Stromal cell of bone marrow (primary cell): ENCODE measurements around the gene RCN1.
"Not testable (repeated sequence)": the region's sequence is repeated elsewhere in the genome, so short reads cannot be mapped to it uniquely, and the experiment has no call there.

ENCODE experiments used
- DNase-seq: peaks from one replicate; pipeline ENCODE4 v3.0.0-alpha.2; 2012; ENCODE audit warnings: low read depth

The RCN1 gene

GRCh38 chr11:32090545-32091370 is at the start of gene RCN1:
TSS of gene RCN1 (plus strand) at chr11:32091074. CDS start at chr11:32091197, 123 bp downstream.
- DNase-seq: peak; percentile 59

DNA sequence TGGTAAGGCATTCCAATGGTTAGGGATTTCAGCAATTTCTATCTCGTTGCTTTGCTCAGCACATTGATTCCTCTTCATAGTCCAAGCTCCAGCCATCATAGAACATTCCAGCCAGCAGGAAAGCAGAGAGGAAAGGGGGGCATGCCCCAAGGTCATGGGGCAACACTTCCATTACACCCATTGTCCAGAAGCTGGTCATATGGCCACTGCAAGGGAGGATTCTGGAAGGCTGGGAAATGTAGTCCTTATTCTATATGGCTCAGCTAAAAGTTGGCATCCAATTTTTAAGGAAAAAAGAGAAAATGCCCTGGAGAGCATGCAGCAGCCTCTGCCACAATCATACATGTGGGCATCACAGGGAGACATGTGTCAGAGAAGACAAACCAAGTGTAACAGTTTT is 47.1 kb upstream of the RCN1 start:
- DNase-seq: no peak

DNA sequence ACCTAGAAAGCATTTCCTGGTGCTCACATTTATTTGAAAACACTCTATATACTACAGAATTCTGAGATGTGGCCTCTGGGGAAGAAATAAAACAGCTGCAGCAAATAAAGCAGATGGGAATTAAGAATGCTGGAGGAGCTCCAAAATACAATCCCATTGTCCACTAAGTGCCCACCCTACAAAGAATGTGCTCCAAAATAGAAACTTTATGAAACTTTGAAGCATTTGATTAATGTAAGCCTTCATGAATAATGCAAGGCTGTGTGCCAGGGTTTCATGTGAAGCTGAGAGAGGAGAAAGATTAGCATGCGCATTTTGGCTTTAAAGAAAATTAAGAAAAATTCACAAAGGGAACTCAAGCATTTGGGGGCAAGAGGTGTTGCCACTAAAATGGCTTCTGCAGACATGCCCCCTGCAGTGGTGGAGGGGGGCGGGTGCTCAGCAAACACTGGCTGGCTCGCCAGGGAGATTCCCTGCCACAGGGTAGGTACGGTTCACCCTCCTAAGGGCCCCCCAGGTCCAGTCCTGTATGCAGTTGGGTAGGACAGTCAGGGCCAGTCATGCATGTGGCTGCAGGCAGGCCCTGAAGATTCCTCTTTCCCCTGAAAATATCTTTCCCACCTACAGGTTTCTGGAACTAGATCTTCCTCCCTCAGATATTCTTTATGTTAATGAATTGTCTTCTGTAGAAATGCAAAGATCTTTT is 46.6 kb upstream of the RCN1 start:
- no peak for DNase-seq

DNA sequence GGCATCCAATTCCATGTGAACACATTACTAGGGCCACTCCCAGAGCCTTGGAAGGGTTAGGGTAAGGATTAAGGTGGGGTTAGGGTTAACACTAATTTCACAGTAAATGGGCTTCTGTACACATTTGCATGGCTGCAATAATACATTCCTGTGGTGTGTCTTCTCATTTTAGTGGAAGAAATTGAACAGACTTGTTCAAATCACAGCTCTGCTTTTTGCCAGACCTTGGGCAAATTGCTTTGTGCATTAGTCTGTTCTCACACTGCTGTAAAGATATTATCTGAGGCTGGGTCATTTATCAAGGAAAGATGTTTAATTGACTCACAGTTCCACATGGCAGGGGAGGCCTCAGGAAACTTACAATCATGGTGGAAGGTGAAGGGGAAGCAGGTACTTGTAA is 45.4 kb upstream of the RCN1 start:
- no peak for DNase-seq

- DNase-seq: no peak
These were observed 40.6 kb upstream of the RCN1 start for GRCh38 chr11:32050264-32050663.

DNA sequence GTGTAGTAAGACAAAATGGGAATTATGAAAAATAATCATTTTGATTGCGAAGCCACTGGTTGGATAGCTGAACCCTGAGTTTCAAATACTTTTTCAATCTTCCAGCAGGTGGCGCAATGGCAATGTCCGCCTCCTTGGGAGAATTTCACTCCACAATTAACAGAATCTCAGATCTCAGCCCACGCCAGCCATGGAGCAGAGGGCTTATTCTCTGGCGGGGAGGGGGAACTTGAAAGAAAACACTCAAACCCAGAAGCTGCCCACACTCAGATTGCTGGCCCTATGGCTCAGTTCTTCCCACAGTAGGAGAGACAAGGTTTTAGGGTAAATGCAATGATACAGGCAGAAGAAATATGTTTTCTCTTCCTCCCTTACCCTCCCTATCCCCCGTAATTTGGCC is 38.7 kb upstream of the RCN1 start:
- DNase-seq: peak; percentile 43

GRCh38 chr11:32053151-32053888 is 37.6 kb upstream of the RCN1 start:
- no peak for DNase-seq

DNA sequence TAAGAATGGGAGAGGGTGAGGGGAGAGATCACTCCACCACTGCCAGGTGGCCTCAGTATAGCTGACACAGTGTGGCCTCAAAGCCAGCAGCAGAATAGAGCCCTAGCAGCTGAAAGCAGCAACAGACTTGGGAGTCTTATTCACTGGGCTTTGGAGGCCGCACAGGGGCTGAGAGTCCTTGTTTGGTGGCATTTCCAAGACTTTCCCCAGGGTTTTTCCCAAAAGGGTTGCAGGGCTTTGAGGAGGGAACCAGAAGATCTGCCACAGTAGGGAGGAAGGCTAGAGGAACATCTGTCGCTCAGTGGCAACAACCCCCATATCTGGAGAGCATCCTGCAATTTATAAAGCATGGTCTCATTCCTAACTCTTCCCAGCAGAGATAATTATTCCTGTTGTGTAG is 35.0 kb upstream of the RCN1 start:
- DNase-seq: no peak

DNA sequence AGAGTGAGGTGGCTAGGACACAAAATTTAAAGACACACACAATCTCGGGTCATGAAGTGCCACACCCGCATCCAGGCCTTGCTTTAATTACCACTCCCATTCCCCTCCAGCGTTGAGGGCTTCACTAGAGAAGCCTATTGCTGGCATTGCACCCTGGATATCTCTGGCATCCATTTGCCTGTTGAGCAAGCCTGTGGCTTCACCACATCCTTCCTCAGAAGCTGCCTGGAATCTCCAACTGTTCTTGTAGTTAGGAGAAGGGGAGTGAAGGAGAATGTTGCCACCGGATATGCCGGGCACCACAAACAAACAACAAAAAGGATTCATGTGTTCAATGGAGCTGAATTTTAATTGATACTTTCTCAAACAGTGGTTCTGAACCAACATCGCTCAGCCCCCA is 34.4 kb upstream of the RCN1 start:
- peak; percentile 59 for DNase-seq

DNA sequence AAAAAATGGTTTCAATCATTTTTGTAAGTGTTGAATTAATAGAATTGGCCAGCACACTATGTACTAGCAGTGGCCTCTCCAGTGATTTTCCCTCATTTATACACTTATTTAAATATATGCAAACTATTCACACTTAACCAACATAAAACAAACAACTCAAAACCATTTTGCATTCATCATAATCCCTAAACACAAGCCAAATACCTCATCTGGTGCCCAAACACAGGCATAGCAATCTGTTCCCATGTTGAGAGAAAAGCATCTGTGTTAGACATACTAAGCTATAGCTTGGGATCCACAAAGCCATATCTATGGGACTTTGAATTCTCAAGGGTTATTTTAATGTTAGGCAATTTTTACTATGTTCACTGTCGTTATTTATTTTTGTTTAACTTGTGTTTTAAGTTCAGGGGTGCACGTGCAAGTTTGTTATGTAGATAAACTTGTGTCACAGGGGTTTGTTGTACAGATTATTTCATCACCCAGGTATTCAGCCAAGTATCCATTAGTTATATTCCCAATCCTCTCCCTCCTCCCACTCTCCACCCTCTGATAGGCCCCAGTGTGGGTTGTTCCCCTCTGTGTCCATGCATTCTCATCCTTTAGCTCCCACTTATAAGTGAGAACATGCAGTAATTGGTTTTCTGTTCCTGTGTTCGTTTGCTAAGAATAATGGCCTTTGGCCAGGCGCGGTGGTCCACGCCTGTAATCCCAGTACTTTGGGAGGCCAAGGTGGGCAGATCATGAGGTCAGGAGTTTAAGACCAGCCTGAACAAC is 31.0 kb upstream of the RCN1 start:
- DNase-seq: no peak

DNA sequence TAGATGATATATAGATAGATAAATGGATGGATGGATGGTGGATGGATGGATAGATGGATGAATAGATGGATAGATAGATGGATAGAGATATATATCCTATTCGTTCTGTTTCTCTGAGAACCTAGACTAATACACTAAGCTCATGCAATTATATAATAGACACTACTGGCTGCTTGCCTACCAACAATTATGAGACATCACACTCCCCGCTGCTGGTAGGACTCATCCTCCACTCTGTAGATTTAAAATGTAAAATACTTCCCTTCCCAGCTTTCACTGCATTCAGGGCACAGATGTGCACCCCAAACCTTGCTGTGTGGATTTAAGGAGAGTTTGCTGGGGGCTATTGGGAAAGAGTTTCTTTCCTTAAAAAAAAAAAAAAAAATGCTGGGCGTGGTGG is 28.3 kb upstream of the RCN1 start:
- no peak for DNase-seq

GRCh38 chr11:32063031-32063430 is 27.8 kb upstream of the RCN1 start:
- DNase-seq: not testable (repeated sequence)

DNA sequence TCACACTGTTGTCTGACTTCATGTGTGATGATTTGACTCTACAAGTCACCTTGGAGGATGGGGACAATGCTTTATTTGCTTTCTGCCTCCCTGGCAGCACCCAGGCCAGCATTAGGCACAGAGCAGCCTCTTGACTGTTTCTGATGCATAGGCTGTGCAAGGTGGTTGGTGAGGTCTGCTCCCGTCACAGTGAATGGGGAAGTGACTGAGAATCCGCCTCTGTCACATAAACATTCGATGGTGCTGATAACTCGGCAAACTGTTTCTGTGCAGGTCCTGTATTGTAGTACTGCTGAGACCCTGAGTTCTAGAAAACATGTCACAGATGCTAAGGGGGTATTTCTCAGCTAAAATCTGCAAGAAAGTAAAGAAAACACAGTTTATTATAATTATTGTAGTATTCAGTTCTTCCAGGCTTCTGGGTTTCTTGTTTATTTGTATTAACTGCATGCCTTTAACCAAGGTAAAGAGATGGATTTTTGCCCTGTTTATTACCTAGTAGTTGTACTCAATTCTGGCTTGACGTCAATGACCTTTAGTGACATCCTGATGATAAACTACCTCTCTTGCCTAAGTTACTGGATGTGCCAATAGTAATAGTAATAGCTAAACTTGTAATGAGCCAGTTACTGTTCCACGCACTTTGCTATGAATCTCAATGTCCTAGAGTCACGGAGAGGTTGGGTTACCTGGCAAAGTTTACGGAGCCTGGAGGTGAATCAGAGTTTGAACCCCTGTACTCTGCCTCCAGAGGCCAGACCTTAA is 24.8 kb upstream of the RCN1 start:
- DNase-seq: no peak

DNA sequence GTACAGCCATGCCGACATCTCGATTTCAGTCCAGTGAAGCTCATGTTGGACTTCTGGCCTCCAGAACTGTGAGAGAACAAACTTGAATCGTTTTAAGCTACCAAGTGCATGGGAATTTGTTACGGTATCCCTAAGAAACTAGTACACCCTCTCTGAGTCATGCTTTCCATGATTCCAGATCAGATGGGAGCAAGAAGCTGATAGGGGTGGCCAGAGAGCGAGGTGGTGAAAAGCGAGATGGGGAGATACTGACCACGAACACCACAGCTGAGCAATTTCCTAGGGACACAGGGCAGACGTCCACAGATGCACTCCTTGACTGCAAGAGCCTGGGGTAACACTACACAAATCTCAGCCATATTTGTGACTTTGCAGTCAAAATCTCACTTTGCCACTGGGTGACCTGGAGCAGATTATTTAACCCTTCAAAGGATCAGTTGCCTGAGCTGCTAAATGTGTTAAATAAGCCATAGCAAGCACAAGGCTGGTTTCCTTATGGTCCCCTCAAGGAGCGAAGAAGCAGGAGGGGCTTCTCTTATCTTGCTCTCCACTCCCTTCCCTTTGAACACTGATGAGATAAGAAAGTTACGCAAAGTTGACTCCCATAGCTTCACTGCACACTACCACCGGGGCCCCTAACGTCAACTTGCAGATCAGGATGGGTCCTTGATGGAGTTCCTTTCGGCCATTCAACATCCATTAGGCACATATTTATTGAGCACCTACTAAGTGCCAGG is 22.6 kb upstream of the RCN1 start:
- DNase-seq: peak; percentile 55

DNA sequence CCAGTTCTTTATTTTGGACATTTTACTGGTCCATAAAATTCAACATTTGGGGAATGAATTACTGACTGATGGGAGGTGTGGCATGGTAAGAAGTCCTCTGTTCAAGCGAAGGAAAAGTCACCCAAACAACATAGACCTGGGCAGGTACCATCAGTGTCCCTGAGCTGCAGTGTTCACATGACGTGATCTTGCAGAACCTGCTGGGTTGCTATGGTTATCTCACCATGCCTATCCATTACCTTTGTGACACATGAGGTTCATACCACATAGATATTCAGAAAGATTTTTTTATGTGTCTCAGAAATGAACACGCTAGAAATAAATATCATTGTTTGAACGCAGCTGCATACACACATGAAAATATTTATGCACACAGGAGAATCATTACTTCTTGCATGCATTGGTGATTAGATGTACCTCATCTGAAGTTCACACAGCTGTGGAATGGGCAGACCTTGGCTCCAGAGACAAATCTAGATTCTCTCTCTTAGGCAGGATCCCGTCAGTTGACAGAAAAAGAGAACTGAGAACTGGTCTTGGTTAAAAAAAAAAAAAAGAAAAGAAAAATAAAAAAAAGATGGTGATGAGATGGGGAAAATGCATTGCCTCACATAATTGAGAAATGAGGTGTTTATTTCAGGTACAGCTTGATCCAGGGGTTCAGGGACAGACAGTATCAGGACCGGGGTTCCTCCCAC is 21.4 kb upstream of the RCN1 start:
- no peak for DNase-seq

DNA sequence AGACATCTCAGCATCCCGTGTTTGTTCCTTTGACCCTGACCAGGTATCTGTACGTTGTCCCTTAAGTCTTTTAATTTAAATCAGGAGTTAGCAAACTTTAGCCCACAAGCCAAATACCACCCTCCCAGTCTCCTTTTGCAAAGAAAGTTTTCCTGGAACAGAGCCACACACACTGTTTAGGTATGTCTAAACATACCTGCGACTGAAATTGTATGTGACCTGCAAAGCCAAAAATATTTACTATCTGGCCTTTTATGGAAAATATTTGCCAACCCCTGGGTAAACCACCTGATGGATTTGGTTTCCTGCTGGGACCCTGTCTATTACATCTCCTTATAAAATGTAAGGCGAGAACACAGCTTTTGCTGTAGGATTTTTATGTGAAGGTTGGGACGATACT is 20.2 kb upstream of the RCN1 start:
- no peak for DNase-seq

DNA sequence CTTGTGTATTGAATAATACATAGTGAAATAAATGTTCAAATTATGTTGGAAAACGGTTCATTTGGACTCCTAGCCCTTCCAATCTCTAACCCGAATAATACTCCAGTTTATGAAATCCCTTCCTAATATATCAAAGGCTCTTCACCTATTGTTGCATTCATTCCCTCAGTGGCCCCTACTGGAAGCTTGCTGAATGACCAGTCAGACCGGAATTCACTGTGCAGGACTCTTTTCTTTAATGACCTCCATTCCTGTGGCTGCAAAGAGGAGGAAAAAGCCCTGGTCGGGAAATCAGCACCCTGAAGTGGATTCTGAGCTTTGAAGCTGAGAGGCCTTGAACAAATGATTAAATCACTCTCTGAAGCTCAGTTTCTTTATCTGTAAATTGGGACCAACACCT is 19.1 kb upstream of the RCN1 start:
- peak; percentile 49 for DNase-seq

GRCh38 chr11:32072872-32073643 is 17.8 kb upstream of the RCN1 start:
- no peak for DNase-seq

GRCh38 chr11:32073644-32074026 is 17.2 kb upstream of the RCN1 start:
- DNase-seq: no peak
